GM18858 (cell line): ENCODE results near the gene ACOX1.

Experiments used
- ATAC-seq: cut with Tn5 transposase; IDR thresholded peaks from one replicate; pipeline ENCODE4 v1.9.1; 2021; ENCODE audit not compliant: unreplicated experiment

ACOX1 gene

DNA sequence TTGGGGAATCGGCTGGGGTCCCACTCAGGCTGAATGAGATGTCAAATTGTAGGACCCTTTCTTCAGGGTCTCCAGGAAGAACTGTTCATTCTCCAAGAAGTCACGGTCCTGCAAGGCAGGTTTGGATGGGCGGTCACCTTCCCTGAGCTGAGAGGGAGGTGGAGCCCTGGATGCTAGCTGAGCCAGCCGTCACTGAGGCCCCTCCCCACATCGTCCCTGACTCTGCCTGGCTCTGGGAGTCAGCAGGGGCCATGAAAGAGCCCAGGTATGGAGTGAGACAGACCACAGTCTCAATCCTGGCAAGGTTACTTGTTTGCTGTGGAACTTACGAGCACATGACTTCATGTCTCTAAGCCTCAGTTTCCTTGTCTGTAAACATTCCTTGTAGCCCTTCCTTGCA lies 68.3 kb downstream of the ACOX1 start:
- ATAC-seq: no peak

- ATAC-seq: no peak
Observed at GRCh38 chr17:75909812-75910274, 69.1 kb downstream of the ACOX1 start.

GRCh38 chr17:75909051-75909811 lies 69.7 kb downstream of the ACOX1 start:
- no peak for ATAC-seq

DNA sequence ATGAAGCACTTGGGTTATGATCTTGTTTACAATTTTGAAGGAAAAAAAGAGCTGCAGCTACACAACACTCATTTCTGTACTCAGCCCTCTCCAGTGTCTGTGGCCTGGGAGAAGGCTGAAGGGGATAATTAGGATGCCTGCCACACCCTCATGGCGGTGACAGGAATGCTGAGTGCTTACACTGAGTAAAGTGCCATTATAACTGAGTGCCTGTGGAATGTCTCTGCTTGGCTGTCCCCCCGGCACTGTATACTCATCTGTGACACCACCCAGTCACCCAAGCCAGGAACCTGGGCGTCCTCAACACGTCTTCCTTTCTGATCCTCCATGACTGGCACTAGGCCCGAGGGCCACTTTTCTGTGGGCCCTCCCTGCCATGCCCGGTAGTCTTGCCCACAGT lies 70.8 kb downstream of the ACOX1 start:
- no peak for ATAC-seq

- ATAC-seq: no peak
Observed at GRCh38 chr17:75906143-75906884, 72.7 kb downstream of the ACOX1 start.

DNA sequence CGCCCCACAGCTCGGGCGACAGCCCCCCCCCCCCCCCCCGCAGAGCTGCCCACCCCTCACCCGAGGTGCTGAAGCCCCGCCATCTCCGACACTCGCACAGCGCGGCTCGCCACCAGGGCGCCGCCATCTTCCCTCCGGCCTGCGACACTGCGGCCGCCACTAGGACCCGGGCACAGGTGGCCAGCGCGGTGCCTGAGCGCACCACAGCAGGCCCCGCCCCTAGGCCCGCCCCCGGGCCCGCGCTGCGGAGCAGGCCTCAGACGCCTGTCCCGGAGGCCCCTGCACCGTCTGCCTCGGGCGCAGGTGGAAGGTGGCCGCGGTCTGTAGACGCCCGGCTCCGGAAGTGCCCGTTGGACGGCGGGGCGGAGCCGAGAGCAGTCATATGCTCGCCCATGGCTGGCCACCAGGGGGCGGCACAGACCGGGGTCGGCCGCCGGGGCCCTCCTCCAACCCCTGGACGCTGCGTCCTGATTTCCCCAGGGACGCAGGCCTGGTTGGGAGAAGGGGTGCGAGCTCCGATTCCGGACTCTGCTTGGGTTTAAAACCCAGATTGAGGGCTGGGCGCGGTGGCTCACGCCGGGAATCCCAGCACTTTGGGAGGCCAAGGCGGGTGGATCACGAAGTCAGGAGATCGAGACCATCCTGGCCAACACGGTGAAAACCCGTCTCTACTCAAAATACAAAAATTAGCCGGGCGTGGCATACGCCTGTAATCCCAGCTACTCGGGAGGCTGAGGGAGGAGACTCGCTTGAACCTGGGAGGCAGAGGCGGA lies 74.0 kb downstream of the ACOX1 start, which contains the start of gene MRPL38:
MRPL38 (minus strand) TSS at position 136 of the 773 bp plus-strand sequence; CDS start at position 127, 9 bp downstream.
- ATAC-seq: peak; percentile 82

DNA sequence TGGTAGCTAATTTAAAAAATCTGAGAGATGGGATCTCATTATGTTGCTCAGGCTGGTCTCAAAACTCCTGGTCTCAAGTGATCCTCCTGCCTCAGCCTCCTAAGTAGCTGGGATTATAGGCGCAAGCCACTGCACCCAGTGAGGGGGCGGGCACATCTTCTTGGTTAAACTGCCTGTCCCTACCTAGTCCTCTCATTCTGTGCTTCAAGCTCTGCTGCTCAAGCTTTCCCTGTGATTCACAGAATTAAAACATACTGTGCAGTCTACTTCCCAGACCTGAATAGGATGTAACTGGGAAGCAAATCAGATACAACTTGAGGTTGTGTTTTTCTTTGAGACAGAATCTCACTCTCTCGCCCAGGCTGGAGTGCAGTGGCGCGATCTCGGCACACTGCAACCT lies 76.6 kb downstream of the ACOX1 start:
- no peak for ATAC-seq

GRCh38 chr17:75901727-75902126 lies 77.2 kb downstream of the ACOX1 start:
- ATAC-seq: no peak

DNA sequence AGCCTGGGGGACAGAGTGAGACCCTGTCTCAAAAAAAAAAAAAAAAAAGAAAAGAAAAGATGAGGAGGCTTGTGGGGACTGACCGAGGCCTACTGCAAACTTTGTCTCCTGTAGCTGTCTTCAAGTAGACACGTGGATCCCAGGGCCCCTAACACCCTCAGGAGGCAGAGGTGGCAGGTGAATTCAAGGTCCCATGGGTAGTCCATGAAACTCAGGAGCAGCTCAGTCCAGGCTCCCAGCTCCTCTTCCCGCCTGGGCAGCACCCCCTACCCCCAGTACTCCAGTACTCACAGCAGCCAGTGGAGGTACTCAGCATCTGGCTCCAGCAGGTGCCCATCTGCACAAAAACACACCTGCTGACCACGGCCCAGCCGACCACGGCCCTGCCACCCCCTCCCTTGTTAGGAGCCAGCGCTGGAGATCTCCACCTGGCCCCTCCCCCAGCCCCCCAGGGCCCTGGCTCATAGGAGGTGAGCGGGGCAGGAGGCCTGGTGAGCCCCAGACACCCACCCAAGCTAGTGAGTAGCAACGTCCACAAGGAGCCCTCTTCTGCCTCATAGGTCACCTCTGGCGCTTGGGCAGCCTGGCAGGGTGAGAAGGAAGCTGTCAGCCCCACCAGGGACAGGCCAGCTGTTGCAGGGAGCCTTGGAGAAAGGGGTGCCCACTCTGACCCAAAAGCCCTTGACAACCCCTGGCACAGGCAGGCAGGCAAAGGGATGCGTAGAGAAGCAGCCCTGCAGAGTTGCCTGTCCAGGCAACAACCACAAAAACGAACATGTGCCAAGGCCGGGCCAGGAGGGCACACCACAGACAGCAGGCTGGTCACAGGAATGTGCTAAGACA lies 78.1 kb downstream of the ACOX1 start:
- ATAC-seq: no peak

- no peak for ATAC-seq
Observed at GRCh38 chr17:75899767-75900468, 79.0 kb downstream of the ACOX1 start.

- ATAC-seq: no peak
Observed at GRCh38 chr17:75899353-75899752, 79.6 kb downstream of the ACOX1 start.

DNA sequence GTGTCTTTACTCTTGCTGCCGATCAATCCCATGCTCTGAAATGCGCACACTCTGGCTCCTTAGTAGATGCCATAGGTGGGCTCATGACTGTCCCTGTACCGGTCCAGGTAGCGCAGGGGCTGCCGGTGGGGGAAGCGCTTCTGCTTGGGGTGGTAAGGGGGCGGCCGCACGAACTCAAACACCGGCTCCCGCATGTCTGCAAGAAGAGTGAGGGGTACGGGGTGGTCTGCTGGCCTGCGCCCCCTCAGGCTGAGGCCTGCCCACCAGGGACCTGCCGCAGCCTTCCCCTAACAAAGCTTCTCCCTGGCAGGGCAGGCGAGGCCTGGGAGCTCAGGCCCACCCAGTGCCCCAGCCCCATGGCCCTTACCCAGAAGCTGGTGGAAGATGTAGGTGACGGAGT lies 80.2 kb downstream of the ACOX1 start:
- ATAC-seq: no peak

GRCh38 chr17:75898065-75898464 lies 80.9 kb downstream of the ACOX1 start:
- no peak for ATAC-seq

GRCh38 chr17:75897160-75898019 lies 81.6 kb downstream of the ACOX1 start:
- ATAC-seq: no peak

DNA sequence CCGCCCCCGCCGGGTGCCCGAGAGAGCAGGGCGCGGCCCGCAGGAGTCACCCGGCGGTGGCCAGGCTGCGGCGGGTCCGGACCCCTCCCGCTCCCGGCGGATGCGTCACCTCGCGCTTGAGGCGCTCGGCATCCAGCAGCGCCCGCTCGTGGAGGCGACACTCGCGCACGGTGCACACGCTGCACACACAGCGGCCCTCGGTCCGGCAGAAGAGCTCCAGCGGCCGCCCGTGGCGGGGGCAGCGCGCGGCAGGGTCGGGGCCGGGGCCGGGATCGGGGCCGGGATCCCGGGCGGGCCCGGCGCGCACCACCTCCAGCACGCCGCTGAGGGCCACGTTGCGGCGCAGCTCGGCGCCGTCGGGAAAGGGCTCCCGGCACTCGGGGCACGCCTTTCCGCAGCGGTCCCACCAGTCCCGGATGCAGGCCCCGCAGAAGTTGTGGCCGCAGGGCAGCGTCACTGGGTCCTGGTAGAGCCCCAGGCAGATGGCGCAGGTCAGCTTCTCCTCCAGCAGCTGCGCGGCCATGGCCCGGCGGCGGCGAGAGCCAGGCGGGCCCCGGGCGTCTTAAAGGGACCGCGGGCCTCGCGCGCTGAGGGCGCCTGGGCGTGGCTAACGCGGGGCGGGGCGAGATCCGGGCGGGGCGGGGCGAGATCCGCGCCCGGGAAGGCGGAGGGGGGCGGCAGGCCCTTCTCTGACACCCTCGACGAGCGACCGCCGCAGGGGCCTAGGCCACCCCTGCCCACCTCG lies 82.4 kb downstream of the ACOX1 start, which contains the start of gene TRIM65:
TRIM65 (minus strand) TSS at position 537 of the 745 bp plus-strand sequence; CDS start at position 523, 14 bp downstream.
- peak; percentile 49 for ATAC-seq

DNA sequence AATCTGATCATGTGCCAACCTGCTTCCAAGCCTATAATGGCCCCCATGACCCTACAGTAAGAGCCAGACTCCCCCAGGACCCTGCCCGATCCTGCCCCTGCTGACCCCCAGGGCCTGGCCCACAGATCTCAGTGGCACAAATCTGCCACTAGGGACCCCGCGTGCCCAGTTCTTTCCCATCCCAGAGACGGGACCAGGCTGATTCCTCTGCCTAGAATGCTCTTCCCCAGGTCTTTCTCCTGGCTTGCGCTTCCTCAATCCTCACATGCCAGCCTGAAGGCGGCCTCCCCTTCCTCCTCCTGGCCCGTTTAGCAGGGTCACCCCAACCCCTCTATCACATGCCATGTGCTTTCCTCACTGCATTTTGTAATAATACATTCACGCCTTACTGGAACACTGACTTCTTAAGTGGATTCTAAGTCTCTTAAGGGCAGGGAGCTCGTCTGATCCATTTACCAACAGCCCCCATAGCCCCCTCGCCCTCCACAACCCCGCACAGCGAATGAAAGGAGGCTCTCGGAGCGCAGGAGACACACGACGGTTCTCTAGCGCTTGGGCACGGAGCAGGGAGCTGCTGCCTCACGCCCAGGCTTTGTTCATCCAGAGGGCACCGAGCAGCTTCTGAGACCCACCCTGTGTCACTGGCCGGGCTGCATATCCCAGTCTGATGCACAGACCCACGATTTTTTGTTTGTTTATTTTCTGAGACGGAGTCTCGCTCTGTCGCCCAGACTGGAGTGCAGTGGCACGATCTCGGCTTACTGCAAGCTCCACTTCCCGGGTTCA lies 83.4 kb downstream of the ACOX1 start:
- ATAC-seq: no peak

- ATAC-seq: no peak
Observed at GRCh38 chr17:75894049-75894733, 84.8 kb downstream of the ACOX1 start.
